Lower leg skin (tissue), 4 donors: ENCODE measurements around the gene BCAR3. TPM values are rescaled to one million over a fixed set of nuclear protein-coding genes. Genes with fewer than 3 reads are reported as not detected.

Experiments
- DNase-seq, 2 donors: peaks; one replicate each; pipeline ENCODE4 v3.0.0-alpha.2; 2019; ENCODE audit warnings: low spot score in 2 of 2
- H3K4me3 ChIP-seq: fragments of 200-600 bp; sonication (generic); 2 replicates; pipeline ENCODE4 v1.5.1; 2017; ENCODE audit warnings: mild to moderate bottlenecking, low read depth; ENCODE audit not compliant: poor library complexity, severe bottlenecking
- CTCF ChIP-seq, 3 donors: fragments of 450-650 bp; IDR thresholded peaks; one replicate each; pipeline ENCODE4 v1.5.1; 2016; ENCODE audit warnings: antibody characterized with exemption in 3 of 3, mild to moderate bottlenecking in 3 of 3, moderate library complexity in 2 of 3
- POLR2A ChIP-seq, 2 donors: fragments of 450-650 bp; IDR thresholded peaks; one replicate each; pipeline ENCODE4 v1.6.1; 2016 to 2017; ENCODE audit warnings: antibody characterized with exemption in 2 of 2, mild to moderate bottlenecking in 1 of 2, moderate library complexity in 1 of 2
- WGBS, 2 donors: methylation state at CpG; one replicate each; pipeline ENCODE4 v1.1.5; 2018; 5-methylcytosine and 5-hydroxymethylcytosine counted together
- intact Hi-C: fragments of 100-400 bp; cut with DNase I; formaldehyde crosslinking; loops from one replicate; pipeline ENCODE4 v1.15.0; 2023; ENCODE audit warnings: low total_unique reads
- total RNA-seq, 4 donors: library from RNA; depleted of rRNA; stranded (reverse); fragments of >200 nt; gene quantifications; one replicate each; pipeline ENCODE4 v1.1.0, GENCODE V29; 2016

BCAR3 gene
- total RNA-seq, 4 donors from 2014 or later = 41.8 to 57.5 (median 45.8) TPM

GRCh38 chr1:93694039-93694438 lies 12.4 kb upstream of the BCAR3 start:
- intact Hi-C loops = no loop called here
- DNase-seq = peak in 1 of 2 donors; percentile 82
- no peak for TF ChIP-seq CTCF (IDR thresholded peaks at IDR 0.05)
- TF ChIP-seq POLR2A (IDR thresholded peaks at IDR 0.05) = no peak
- no peak overlapping the region for H3K4me3 ChIP-seq
- WGBS, 2 donors = 36 to 43% methylated on average over 7 of the region's 7 CpGs

- H3K4me3 ChIP-seq = no peak overlapping the region
- TF ChIP-seq CTCF (IDR thresholded peaks at IDR 0.05) (no peak), POLR2A (IDR thresholded peaks at IDR 0.05) (no peak)
- 40 to 60% methylated on average over 7 of the region's 7 CpGs for WGBS, 2 donors
- intact Hi-C loops = no loop called here
- peak; percentile 59 to 85 for DNase-seq
Measured at GRCh38 chr1:93692983-93693591, 11.4 kb upstream of the BCAR3 start.

GRCh38 chr1:93692451-93692861 lies 10.8 kb upstream of the BCAR3 start:
- 30 to 38% methylated on average over 2 of the region's 2 CpGs for WGBS, 2 donors
- TF ChIP-seq POLR2A (IDR thresholded peaks at IDR 0.05) = no peak
- TF ChIP-seq CTCF (IDR thresholded peaks at IDR 0.05) = no peak
- intact Hi-C loops = no loop called here

DNA sequence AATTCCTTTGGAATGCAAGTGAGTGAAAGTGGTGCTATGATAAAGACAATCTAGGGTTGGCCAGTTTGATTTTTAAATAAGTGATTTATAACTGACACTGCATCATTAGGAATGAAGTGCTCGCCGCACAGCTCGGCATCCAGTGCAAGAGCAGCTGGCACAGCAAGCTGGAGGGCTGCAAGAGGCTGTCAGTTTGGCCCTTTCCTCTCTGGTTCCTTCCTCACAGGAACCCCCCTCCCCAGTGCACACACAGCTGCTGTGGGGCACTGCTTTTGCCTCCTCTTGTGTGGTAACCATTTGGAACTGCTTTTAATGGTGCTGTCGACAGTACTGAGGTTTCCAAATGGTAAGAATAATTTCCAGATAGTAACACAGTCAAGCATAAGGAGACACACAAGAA lies 10.4 kb upstream of the BCAR3 start:
- no peak overlapping the region for H3K4me3 ChIP-seq
- peak in 1 of 2 donors; percentile 48 for DNase-seq
- intact Hi-C loops = no loop called here
- TF ChIP-seq CTCF (IDR thresholded peaks at IDR 0.05) (no peak), POLR2A (IDR thresholded peaks at IDR 0.05) (no peak)
- WGBS, 2 donors = 45 to 47% methylated on average over 4 of the region's 4 CpGs

More at GRCh38 chr1:93692451-93692861, 10.8 kb upstream of the BCAR3 start:
- peak in 1 of 2 donors; percentile 23 for DNase-seq
- no peak overlapping the region for H3K4me3 ChIP-seq

DNA sequence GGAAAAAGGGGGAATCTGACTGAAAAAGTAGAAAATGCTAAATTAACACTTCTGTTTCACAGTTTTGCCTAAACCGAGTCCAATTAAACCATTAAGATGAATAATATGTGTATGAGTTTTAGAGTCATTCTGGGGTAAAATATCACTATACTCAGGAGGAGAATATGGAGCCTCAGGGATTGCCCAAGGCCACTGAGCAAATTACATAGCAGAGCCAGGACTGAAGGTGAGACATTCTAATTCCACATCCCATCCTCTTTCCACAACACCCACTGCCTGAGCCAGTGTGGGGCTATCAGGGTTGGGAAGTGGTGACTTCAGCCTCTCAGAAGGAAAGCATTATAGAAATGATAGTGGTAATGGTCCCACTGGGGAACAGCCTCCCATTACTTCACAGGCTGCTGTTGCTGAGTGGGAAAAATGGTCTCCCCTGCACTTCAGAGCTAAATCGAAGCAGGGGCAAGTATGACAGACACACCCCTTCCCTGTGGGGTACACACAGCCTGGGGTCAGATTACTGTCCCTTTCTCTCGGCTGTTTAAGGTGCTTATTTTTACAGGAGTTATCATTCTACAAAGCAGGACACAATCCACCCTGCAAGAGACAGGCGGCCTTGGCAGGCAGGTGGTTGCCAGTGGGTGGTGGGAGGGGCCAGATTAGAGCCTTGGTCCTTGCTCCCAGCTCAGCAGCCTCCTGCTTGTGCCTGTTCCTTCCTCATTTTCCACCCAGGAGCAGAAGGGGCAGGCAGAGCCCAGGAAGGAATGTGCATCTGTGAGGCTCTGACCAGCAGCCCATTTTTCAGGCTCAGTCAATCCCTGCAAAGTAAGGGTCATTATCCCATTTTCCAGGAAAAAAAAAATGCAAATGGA lies 9.5 kb upstream of the BCAR3 start:
- H3K4me3 ChIP-seq = no peak overlapping the region
- DNase-seq = peak in 1 of 2 donors; percentile 83
- TF ChIP-seq POLR2A (IDR thresholded peaks at IDR 0.05) = no peak
- TF ChIP-seq CTCF (IDR thresholded peaks at IDR 0.05) = no peak
- 68 to 70% methylated on average over 4 of the region's 4 CpGs for WGBS, 2 donors
- intact Hi-C loops = no loop called here
